ENCODE results near the gene KCTD8. TPM values are rescaled to one million over a fixed set of nuclear protein-coding genes. Genes with fewer than 3 reads are reported as not detected.
A peak's percentile ranks its signal among the peaks of the same experiment; 100 is the strongest.

Gene KCTD8
- total RNA-seq, 4 donors from 2014 or later = 0.63 to 1.5 (median 1.1) TPM; not detected in 1

DNA sequence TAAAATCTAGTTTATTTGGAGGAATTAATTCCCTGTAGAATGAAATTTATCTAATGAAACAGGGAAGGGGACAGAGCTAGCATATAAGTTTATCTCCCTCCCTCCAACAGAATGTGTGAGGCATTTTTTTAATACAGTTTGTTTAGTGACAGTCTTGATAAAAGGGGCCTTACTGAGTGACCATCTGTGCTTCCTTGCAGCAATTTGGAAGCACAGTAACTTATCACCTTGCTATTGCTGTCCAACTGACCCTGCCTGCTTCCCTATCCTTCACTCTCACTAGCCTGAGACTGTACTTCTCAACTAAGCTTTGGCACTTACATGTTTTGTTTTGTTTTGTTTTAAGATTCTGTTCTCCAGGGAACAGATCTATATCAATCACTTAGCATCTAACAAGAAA, 31.1 kb upstream of the KCTD8 start:
- no peak overlapping the region for H3K4me3 ChIP-seq
- no peaks in the 10 kb centered on the region for H3K36me3 ChIP-seq
- peaks cover 0 to 7% (median 0%) of the 10 kb centered on the region in 4 donors for H3K9me3 ChIP-seq
- H3K4me1 ChIP-seq = no peaks in the 10 kb centered on the region
- DNase-seq (ENCODE audit: low spot score in 2 of 2) = no peak
- no peaks in the 10 kb centered on the region for H3K27me3 ChIP-seq
- H3K27ac ChIP-seq = no peak overlapping the region
- no peak for TF ChIP-seq EP300 (IDR thresholded peaks at IDR 0.05)
- TF ChIP-seq, protein P1, sequence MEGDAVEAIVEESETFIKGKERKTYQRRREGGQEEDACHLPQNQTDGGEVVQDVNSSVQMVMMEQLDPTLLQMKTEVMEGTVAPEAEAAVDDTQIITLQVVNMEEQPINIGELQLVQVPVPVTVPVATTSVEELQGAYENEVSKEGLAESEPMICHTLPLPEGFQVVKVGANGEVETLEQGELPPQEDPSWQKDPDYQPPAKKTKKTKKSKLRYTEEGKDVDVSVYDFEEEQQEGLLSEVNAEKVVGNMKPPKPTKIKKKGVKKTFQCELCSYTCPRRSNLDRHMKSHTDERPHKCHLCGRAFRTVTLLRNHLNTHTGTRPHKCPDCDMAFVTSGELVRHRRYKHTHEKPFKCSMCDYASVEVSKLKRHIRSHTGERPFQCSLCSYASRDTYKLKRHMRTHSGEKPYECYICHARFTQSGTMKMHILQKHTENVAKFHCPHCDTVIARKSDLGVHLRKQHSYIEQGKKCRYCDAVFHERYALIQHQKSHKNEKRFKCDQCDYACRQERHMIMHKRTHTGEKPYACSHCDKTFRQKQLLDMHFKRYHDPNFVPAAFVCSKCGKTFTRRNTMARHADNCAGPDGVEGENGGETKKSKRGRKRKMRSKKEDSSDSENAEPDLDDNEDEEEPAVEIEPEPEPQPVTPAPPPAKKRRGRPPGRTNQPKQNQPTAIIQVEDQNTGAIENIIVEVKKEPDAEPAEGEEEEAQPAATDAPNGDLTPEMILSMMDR (IDR thresholded peaks at IDR 0.05) = no peak
- no peak for TF ChIP-seq POLR2A (IDR thresholded peaks at IDR 0.05)

DNA sequence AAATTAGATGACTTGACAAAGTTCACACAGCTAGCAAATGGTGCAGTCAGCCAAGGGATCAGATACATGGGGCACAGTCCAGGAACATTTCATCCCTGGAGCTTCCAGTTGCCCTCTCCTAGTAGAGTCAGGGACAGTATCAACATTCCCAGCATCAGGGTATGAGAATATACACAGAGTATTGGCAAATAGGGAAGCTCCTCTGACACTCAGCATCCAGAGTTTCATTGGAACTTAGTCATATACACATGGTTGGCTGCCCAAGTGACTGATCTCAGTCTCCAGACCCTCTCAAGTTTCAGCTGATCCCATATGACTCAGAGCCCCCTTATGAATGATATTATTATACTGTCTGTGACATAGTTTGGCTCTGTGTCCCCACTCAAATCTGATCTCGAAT, 13.7 kb upstream of the KCTD8 start:
- no peaks in the 10 kb centered on the region for H3K36me3 ChIP-seq
- no peaks in the 10 kb centered on the region for H3K27me3 ChIP-seq
- H3K4me1 ChIP-seq = no peaks in the 10 kb centered on the region
- TF ChIP-seq POLR2A (IDR thresholded peaks at IDR 0.05) = no peak
- TF ChIP-seq, protein P1 (IDR thresholded peaks at IDR 0.05) = no peak
- TF ChIP-seq EP300 (IDR thresholded peaks at IDR 0.05) = no peak
- no peak for DNase-seq (ENCODE audit: low spot score in 2 of 2)
- no peak overlapping the region for H3K4me3 ChIP-seq
- H3K27ac ChIP-seq = no peak overlapping the region
- H3K9me3 ChIP-seq = no peaks in the 10 kb centered on the region
- WGBS, 2 donors = 41 to 46% methylated on average over 1 of the region's 1 CpG

- DNase-seq (ENCODE audit: low spot score in 2 of 2) = peak in 1 of 2 donors; percentile 12
- Histone ChIP-seq H3K27me3 (peaks cover 0 to 77% of the 10 kb centered on the region in 2 donors), H3K27ac (peak overlapping the region in 2 of 4 donors; percentile 27 to 74), H3K4me1 (peaks cover 0 to 33% (median 7%) of the 10 kb centered on the region in 4 donors), H3K9me3 (no peaks in the 10 kb centered on the region), H3K36me3 (no peaks in the 10 kb centered on the region), H3K4me3 (peak overlapping the region; percentile 34 to 62 (median 56))
- WGBS, 2 donors = 0 to 4% methylated on average over 13 to 97 of the region's 110 CpGs
- TF ChIP-seq EP300 (IDR thresholded peaks at IDR 0.05) (no peak), POLR2A (IDR thresholded peaks at IDR 0.05) (no peak)
- TF ChIP-seq, protein P1 (IDR thresholded peaks at IDR 0.05) = no peak
Measured at GRCh38 chr4:44447563-44448504, 775 bp downstream of the KCTD8 start.

GRCh38 chr4:44446801-44447562, 1.6 kb downstream of the KCTD8 start:
- H3K27ac ChIP-seq = no peak overlapping the region
- no peaks in the 10 kb centered on the region for H3K36me3 ChIP-seq
- TF ChIP-seq, protein P1 (IDR thresholded peaks at IDR 0.05) = no peak
- no peak for TF ChIP-seq EP300 (IDR thresholded peaks at IDR 0.05)
- no peak for TF ChIP-seq POLR2A (IDR thresholded peaks at IDR 0.05)
- no peak for DNase-seq (ENCODE audit: low spot score in 2 of 2)
- peaks cover 0 to 33% (median 7%) of the 10 kb centered on the region in 4 donors for H3K4me1 ChIP-seq
- 3% methylated on average over 29 to 32 of the region's 32 CpGs for WGBS, 2 donors
- peak overlapping the region in 2 of 4 donors; percentile 51 to 61 for H3K4me3 ChIP-seq
- no peaks in the 10 kb centered on the region for H3K9me3 ChIP-seq
- peaks cover 0 to 71% of the 10 kb centered on the region in 2 donors for H3K27me3 ChIP-seq

Measured in tibial nerve (tissue), 4 donors.